CD8-positive, alpha-beta memory T cell (primary cell): Measurements from ENCODE around the gene AMBRA1. TPM values are rescaled to one million over a fixed set of nuclear protein-coding genes. Genes with fewer than 3 reads are reported as not detected.
A peak's percentile ranks its signal among the peaks of the same experiment; 100 is the strongest.

ENCODE experiments used
- CTCF ChIA-PET: fragments of 350-600 bp; sonication (Branson Sonifier 250); formaldehyde crosslinking; loops from one replicate; lab custom pipeline; 2021; ENCODE audit warnings: antibody characterized with exemption; lab: Charles Lee
- POLR2A ChIA-PET: fragments of 350-600 bp; sonication (Branson Sonifier 250); formaldehyde crosslinking; loops from one replicate; lab custom pipeline; 2021; ENCODE audit warnings: antibody characterized with exemption; lab: Charles Lee
- DNase-seq, 5 donors: peaks; one replicate each; pipeline versions ENCODE4 v3.0.0 to v3.0.0-alpha.2; 2020 to 2022; ENCODE audit warnings: mixed read lengths in 1 of 5
- H3K27ac ChIP-seq: one replicate; pipeline ENCODE4 v1.7.0; 2013; ENCODE audit warnings: low read depth, mild to moderate bottlenecking, low read length, moderate library complexity
- H3K27me3 ChIP-seq: 2 replicates; pipeline ENCODE4 v1.7.0; 2013; ENCODE audit warnings: low read length, mild to moderate bottlenecking; ENCODE audit not compliant: insufficient read depth, poor library complexity, severe bottlenecking
- H3K36me3 ChIP-seq: 2 replicates; pipeline ENCODE4 v1.7.0; 2013; ENCODE audit warnings: mild to moderate bottlenecking, low read length, moderate library complexity; ENCODE audit not compliant: insufficient read depth
- H3K4me1 ChIP-seq: 2 replicates; pipeline ENCODE4 v1.7.0; 2013; ENCODE audit warnings: mild to moderate bottlenecking, low read length, moderate library complexity; ENCODE audit not compliant: insufficient read depth
- H3K4me3 ChIP-seq: 2 replicates; pipeline ENCODE4 v1.7.0; 2013; ENCODE audit warnings: mild to moderate bottlenecking, low read length
- H3K9me3 ChIP-seq: 2 replicates; pipeline ENCODE4 v1.7.0; 2013; ENCODE audit warnings: mild to moderate bottlenecking, low read length
- H3K27ac Mint-ChIP-seq, 8 donors: one replicate each; pipeline ENCODE4 v1.8.0; 2020 to 2021; ENCODE audit warnings: mixed read lengths in 8 of 8, mild to moderate bottlenecking in 6 of 8, inconsistent platforms in 3 of 8, moderate library complexity in 3 of 8
- H3K27me3 Mint-ChIP-seq, 2 donors: one replicate each; pipeline ENCODE4 v1.8.0; 2020 to 2021; ENCODE audit warnings: mixed read lengths in 2 of 2, mild to moderate bottlenecking in 1 of 2, moderate library complexity in 1 of 2
- H3K36me3 Mint-ChIP-seq, 3 donors: one replicate each; pipeline ENCODE4 v1.8.0; 2020 to 2021; ENCODE audit warnings: mixed read lengths in 3 of 3, inconsistent platforms in 1 of 3, mild to moderate bottlenecking in 1 of 3
- H3K4me1 Mint-ChIP-seq, 3 donors: one replicate each; pipeline ENCODE4 v1.8.0; 2020 to 2021; ENCODE audit warnings: mixed read lengths in 3 of 3, inconsistent platforms in 1 of 3, mild to moderate bottlenecking in 1 of 3
- H3K4me3 Mint-ChIP-seq, 7 donors: one replicate each; pipeline ENCODE4 v1.8.0; 2020 to 2021; ENCODE audit warnings: mixed read lengths in 7 of 7, mild to moderate bottlenecking in 6 of 7, moderate library complexity in 4 of 7, inconsistent platforms in 2 of 7
- H3K9me3 Mint-ChIP-seq, 5 donors: one replicate each; pipeline ENCODE4 v1.8.0; 2020 to 2022; ENCODE audit warnings: mixed read lengths in 5 of 5, mild to moderate bottlenecking in 3 of 5, moderate library complexity in 2 of 5, inconsistent platforms in 1 of 5
- polyA plus RNA-seq: library from polyadenylated mRNA; unstranded; fragments of 300-500 nt; fragmentation: Illumina TruSeq; gene quantifications from one replicate; pipeline ENCODE4 v1.2.3, GENCODE V29; 2021
- total RNA-seq, 2 experiments: library from RNA; stranded (reverse); gene quantifications; one replicate each; pipeline ENCODE4 v1.2.3, GENCODE V29; 2021

AMBRA1 gene
- total and polyA plus RNA-seq, 3 experiments from 2014 or later, result 13.6 to 33.3 (median 31.3) TPM

- H3K9me3 Mint-ChIP-seq, result no peaks in the 10 kb centered on the region
- Histone ChIP-seq H3K4me1 (peaks cover 70% of the 10 kb centered on the region), H3K27ac (no peak overlapping the region), H3K9me3 (no peaks in the 10 kb centered on the region), H3K36me3 (peaks cover 21% of the 10 kb centered on the region), H3K27me3 (no peaks in the 10 kb centered on the region), H3K4me3 (no peak overlapping the region)
- H3K27me3 Mint-ChIP-seq, result no peaks in the 10 kb centered on the region
- H3K27ac Mint-ChIP-seq, result peak overlapping the region in 5 of 8 donors; percentile 17 to 95 (median 75)
- POLR2A ChIA-PET, result interaction anchor here (0.7 to 0.8 kb wide), 3 partner anchors 8 to 23 kb away, joined by 4 to 12 read pairs (median 7); no protein-coding TSS in a partner anchor
- peaks cover 0 to 34% (median 0%) of the 10 kb centered on the region in 3 donors for H3K36me3 Mint-ChIP-seq
- H3K4me3 Mint-ChIP-seq, result peak overlapping the region in 4 of 7 donors; percentile 66 to 85 (median 84)
- CTCF ChIA-PET, result interaction anchor here (1.1 to 16.1 kb wide), 3 partner anchors 9 to 27 kb away, joined by 3 to 358 read pairs (median 4); partner anchors contain the start of gene DGKZ
- peaks cover 59 to 86% (median 76%) of the 10 kb centered on the region in 3 donors for H3K4me1 Mint-ChIP-seq
- no peak for DNase-seq
Measured at GRCh38 chr11:46359953-46360352, 233.9 kb downstream of the AMBRA1 start.

GRCh38 chr11:46357483-46357936, 236.3 kb downstream of the AMBRA1 start:
- H3K4me1 Mint-ChIP-seq, result peaks cover 66 to 87% (median 82%) of the 10 kb centered on the region in 3 donors
- POLR2A ChIA-PET, result interaction anchor here (1.1 kb wide), 1 partner anchor 22 kb away, joined by 3 read pairs; no protein-coding TSS in a partner anchor
- H3K4me3 Mint-ChIP-seq, result peak overlapping the region in 6 of 7 donors; percentile 12 to 79 (median 38)
- no peaks in the 10 kb centered on the region for H3K27me3 Mint-ChIP-seq
- Histone ChIP-seq H3K36me3 (peaks cover 5% of the 10 kb centered on the region), H3K27me3 (no peaks in the 10 kb centered on the region), H3K9me3 (no peaks in the 10 kb centered on the region), H3K4me3 (no peak overlapping the region), H3K4me1 (peaks cover 70% of the 10 kb centered on the region), H3K27ac (no peak overlapping the region)
- no peak for DNase-seq
- H3K36me3 Mint-ChIP-seq, result peaks cover 0 to 30% (median 0%) of the 10 kb centered on the region in 3 donors
- H3K9me3 Mint-ChIP-seq, result no peaks in the 10 kb centered on the region
- CTCF ChIA-PET, result interaction anchor here (1.6 to 18.1 kb wide), 2 partner anchors 9 to 10 kb away, joined by 10 to 358 read pairs; partner anchors contain the start of gene DGKZ
- peak overlapping the region; percentile 14 to 95 (median 68) for H3K27ac Mint-ChIP-seq

- peaks cover 66 to 87% (median 81%) of the 10 kb centered on the region in 3 donors for H3K4me1 Mint-ChIP-seq
- H3K27me3 Mint-ChIP-seq, result no peaks in the 10 kb centered on the region
- ChIA-PET POLR2A (interaction anchor here (1.1 kb wide), 1 partner anchor 23 kb away, joined by 3 read pairs; no protein-coding TSS in a partner anchor), CTCF (interaction anchor here (1.6 to 18.1 kb wide), 2 partner anchors 9 to 10 kb away, joined by 10 to 358 read pairs; partner anchors contain the start of gene DGKZ)
- H3K27ac Mint-ChIP-seq, result peak overlapping the region; percentile 49 to 91 (median 60)
- no peaks in the 10 kb centered on the region for H3K27me3 ChIP-seq
- H3K4me3 Mint-ChIP-seq, result peak overlapping the region in 6 of 7 donors; percentile 1 to 66 (median 15)
- DNase-seq, result no peak
- peaks cover 70% of the 10 kb centered on the region for H3K4me1 ChIP-seq
- H3K9me3 ChIP-seq, result no peaks in the 10 kb centered on the region
- H3K27ac ChIP-seq, result peak overlapping the region; percentile 9
- no peaks in the 10 kb centered on the region for H3K9me3 Mint-ChIP-seq
- peaks cover 5% of the 10 kb centered on the region for H3K36me3 ChIP-seq
- H3K4me3 ChIP-seq, result no peak overlapping the region
- H3K36me3 Mint-ChIP-seq, result peaks cover 0 to 31% (median 0%) of the 10 kb centered on the region in 3 donors
Measured at GRCh38 chr11:46356924-46357482, 236.8 kb downstream of the AMBRA1 start.

- POLR2A ChIA-PET, result no interaction called here
- H3K27ac Mint-ChIP-seq, result peak overlapping the region; percentile 54 to 98 (median 90)
- H3K4me3 Mint-ChIP-seq, result peak overlapping the region in 6 of 7 donors; percentile 16 to 98 (median 82)
- no peaks in the 10 kb centered on the region for H3K9me3 Mint-ChIP-seq
- Histone ChIP-seq H3K9me3 (no peaks in the 10 kb centered on the region), H3K4me3 (no peak overlapping the region), H3K4me1 (peaks cover 80% of the 10 kb centered on the region), H3K36me3 (peaks cover 5% of the 10 kb centered on the region), H3K27ac (no peak overlapping the region), H3K27me3 (no peaks in the 10 kb centered on the region)
- H3K4me1 Mint-ChIP-seq, result peaks cover 82 to 95% (median 92%) of the 10 kb centered on the region in 3 donors
- CTCF ChIA-PET, result interaction anchor here (1.7 to 18.1 kb wide), 4 partner anchors 9 to 116 kb away, joined by 5 to 358 read pairs (median 7); no protein-coding TSS in a partner anchor
- no peaks in the 10 kb centered on the region for H3K27me3 Mint-ChIP-seq
- DNase-seq, result peak in 1 of 5 donors; percentile 30
- peaks cover 0 to 44% (median 0%) of the 10 kb centered on the region in 3 donors for H3K36me3 Mint-ChIP-seq
Measured at GRCh38 chr11:46353698-46354097, 240.1 kb downstream of the AMBRA1 start.

- H3K4me3 ChIP-seq, result peak overlapping the region; percentile 66
- ChIA-PET POLR2A (interaction anchor here (0.6 to 1.7 kb wide), 4 partner anchors 8 to 28 kb away, joined by 3 to 12 read pairs (median 7); no protein-coding TSS in a partner anchor), CTCF (interaction anchor here (0.6 to 18.1 kb wide), 20 partner anchors 8 to 349 kb away, joined by 3 to 358 read pairs (median 4); partner anchors contain the start of genes ARHGAP1, MDK and ZNF408)
- H3K4me3 Mint-ChIP-seq, result peak overlapping the region; percentile 80 to 98 (median 92)
- H3K27me3 ChIP-seq, result no peaks in the 10 kb centered on the region
- peak overlapping the region; percentile 49 for H3K27ac ChIP-seq
- H3K9me3 Mint-ChIP-seq, result no peaks in the 10 kb centered on the region
- peaks cover 75 to 83% (median 80%) of the 10 kb centered on the region in 3 donors for H3K4me1 Mint-ChIP-seq
- H3K36me3 ChIP-seq, result peaks cover 5% of the 10 kb centered on the region
- no peaks in the 10 kb centered on the region for H3K9me3 ChIP-seq
- DNase-seq, result peak; percentile 74 to 88 (median 78)
- no peaks in the 10 kb centered on the region for H3K27me3 Mint-ChIP-seq
- H3K27ac Mint-ChIP-seq, result peak overlapping the region; percentile 87 to 98 (median 92)
- H3K4me1 ChIP-seq, result peaks cover 74% of the 10 kb centered on the region
- H3K36me3 Mint-ChIP-seq, result peaks cover 0 to 48% (median 0%) of the 10 kb centered on the region in 3 donors
Measured at GRCh38 chr11:46352063-46352841, 241.6 kb downstream of the AMBRA1 start.

- peaks cover 5% of the 10 kb centered on the region for H3K36me3 ChIP-seq
- Mint-ChIP-seq H3K4me1 (peaks cover 74 to 82% (median 78%) of the 10 kb centered on the region in 3 donors), H3K27me3 (peaks cover 0 to 3% of the 10 kb centered on the region in 2 donors), H3K27ac (peak overlapping the region; percentile 46 to 98 (median 92)), H3K9me3 (no peaks in the 10 kb centered on the region), H3K4me3 (peak overlapping the region; percentile 80 to 98 (median 92)), H3K36me3 (peaks cover 0 to 44% (median 0%) of the 10 kb centered on the region in 3 donors)
- peak overlapping the region; percentile 49 for H3K27ac ChIP-seq
- H3K9me3 ChIP-seq, result no peaks in the 10 kb centered on the region
- no peaks in the 10 kb centered on the region for H3K27me3 ChIP-seq
- ChIA-PET CTCF (interaction anchor here (0.6 to 18.1 kb wide), 13 partner anchors 15 to 178 kb away, joined by 3 to 358 read pairs (median 6); no protein-coding TSS in a partner anchor), POLR2A (interaction anchor here (0.6 to 1.7 kb wide), 3 partner anchors 8 to 19 kb away, joined by 3 to 12 read pairs (median 9); no protein-coding TSS in a partner anchor)
- H3K4me3 ChIP-seq, result peak overlapping the region; percentile 66
- no peak for DNase-seq
- peaks cover 73% of the 10 kb centered on the region for H3K4me1 ChIP-seq
Measured at GRCh38 chr11:46351606-46352005, 242.2 kb downstream of the AMBRA1 start.

- peaks cover 74 to 82% (median 78%) of the 10 kb centered on the region in 3 donors for H3K4me1 Mint-ChIP-seq
- peak overlapping the region; percentile 46 to 98 (median 90) for H3K27ac Mint-ChIP-seq
- H3K36me3 Mint-ChIP-seq, result peaks cover 0 to 39% (median 0%) of the 10 kb centered on the region in 3 donors
- ChIA-PET POLR2A (interaction anchor here (0.6 kb wide), 1 partner anchor 20 kb away, joined by 3 read pairs; no protein-coding TSS in a partner anchor), CTCF (interaction anchor here (1.2 to 18.1 kb wide), 8 partner anchors 16 to 113 kb away, joined by 4 to 358 read pairs (median 7); no protein-coding TSS in a partner anchor)
- Histone ChIP-seq H3K4me1 (peaks cover 74% of the 10 kb centered on the region), H3K36me3 (peaks cover 2% of the 10 kb centered on the region), H3K27me3 (no peaks in the 10 kb centered on the region), H3K4me3 (peak overlapping the region; percentile 66), H3K27ac (no peak overlapping the region), H3K9me3 (no peaks in the 10 kb centered on the region)
- no peak for DNase-seq
- H3K9me3 Mint-ChIP-seq, result no peaks in the 10 kb centered on the region
- peaks cover 0 to 3% of the 10 kb centered on the region in 2 donors for H3K27me3 Mint-ChIP-seq
- peak overlapping the region; percentile 77 to 98 (median 85) for H3K4me3 Mint-ChIP-seq
Measured at GRCh38 chr11:46351148-46351547, 242.7 kb downstream of the AMBRA1 start.
